Myocyte (in vitro differentiated cells): ENCODE results near the gene TRIM28. TPM values are rescaled to one million over a fixed set of nuclear protein-coding genes. Genes with fewer than 3 reads are reported as not detected.

Experiments
- DNase-seq: peaks from one replicate; pipeline ENCODE4 v3.0.0-alpha.2; 2012; ENCODE audit warnings: low read depth
- total RNA-seq: library from RNA; depleted of rRNA; stranded (reverse); fragments of >200 nt; gene quantifications from 2 replicates; pipeline ENCODE4 v1.2.3, GENCODE V29; 2014

The TRIM28 gene
- total RNA-seq, 1 donor from 2014 or later = 268 TPM

DNA sequence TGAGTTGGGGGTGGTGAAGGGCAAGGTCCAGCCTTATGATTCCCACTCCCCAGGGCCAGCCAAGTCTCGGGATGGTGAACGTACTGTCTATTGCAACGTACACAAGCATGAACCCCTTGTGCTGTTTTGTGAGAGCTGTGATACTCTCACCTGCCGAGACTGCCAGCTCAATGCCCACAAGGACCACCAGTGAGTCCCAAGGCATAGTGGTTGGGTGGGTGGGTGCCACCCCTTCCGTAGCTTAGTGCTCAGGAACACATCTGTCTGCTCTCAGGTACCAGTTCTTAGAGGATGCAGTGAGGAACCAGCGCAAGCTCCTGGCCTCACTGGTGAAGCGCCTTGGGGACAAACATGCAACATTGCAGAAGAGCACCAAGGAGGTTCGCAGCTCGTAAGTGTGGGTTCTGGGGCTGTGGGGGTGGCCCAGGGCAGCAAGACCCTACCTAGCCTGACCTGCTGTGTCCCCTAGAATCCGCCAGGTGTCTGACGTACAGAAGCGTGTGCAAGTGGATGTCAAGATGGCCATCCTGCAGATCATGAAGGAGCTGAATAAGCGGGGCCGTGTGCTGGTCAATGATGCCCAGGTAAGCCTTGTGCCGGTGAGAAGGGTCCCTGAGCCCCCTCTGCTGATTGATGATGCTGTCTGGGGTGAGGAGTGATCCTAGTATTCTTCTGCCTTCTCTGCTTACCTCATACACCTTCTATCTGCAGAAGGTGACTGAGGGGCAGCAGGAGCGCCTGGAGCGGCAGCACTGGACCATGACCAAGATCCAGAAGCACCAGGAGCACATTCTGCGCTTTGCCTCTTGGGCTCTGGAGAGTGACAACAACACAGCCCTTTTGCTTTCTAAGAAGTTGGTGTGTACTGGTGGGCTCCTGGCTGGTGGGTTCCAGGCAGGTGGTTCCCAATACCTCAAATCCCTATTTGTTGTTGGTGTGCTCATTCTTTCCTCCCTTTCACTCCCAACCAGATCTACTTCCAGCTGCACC is 3.8 kb downstream of the TRIM28 start:
- no peak for DNase-seq

DNA sequence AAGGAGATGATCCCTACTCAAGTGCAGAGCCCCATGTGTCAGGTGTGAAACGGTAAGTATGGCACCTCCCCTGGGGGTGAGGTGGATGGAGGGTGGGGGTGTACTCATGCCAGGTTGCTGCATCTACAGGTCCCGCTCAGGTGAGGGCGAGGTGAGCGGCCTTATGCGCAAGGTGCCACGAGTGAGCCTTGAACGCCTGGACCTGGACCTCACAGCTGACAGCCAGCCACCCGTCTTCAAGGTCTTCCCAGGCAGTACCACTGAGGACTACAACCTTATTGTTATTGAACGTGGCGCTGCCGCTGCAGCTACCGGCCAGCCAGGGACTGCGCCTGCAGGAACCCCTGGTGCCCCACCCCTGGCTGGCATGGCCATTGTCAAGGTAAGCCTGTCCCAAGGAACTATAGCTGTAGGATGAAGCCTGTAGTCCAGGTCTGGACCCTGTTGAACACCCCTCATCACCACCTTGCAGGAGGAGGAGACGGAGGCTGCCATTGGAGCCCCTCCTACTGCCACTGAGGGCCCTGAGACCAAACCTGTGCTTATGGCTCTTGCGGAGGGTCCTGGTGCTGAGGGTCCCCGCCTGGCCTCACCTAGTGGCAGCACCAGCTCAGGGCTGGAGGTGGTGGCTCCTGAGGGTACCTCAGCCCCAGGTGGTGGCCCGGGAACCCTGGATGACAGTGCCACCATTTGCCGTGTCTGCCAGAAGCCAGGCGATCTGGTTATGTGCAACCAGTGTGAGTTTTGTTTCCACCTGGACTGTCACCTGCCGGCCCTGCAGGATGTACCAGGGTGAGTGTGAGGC is 5.2 kb downstream of the TRIM28 start:
- no peak for DNase-seq

DNA sequence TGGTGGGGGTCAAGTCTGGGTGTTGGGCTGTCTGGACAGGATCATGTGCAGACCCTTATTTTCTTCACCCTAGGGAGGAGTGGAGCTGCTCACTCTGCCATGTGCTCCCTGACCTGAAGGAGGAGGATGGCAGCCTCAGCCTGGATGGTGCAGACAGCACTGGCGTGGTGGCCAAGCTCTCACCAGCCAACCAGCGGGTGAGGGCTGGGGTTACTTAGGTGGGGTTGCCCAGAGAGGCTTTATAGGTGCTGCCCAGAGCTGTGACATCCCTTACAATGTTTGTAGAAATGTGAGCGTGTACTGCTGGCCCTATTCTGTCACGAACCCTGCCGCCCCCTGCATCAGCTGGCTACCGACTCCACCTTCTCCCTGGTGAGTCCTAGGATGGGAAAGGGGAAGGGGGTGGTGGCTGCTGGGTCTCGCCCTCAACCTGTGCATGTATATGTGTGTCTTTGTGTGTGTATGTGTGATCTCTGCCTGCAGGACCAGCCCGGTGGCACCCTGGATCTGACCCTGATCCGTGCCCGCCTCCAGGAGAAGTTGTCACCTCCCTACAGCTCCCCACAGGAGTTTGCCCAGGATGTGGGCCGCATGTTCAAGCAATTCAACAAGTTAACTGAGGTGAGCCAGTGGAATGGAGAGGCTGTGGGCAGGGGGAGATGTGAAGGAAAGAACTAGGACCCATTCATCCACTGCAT is 5.9 kb downstream of the TRIM28 start:
- DNase-seq = no peak

DNA sequence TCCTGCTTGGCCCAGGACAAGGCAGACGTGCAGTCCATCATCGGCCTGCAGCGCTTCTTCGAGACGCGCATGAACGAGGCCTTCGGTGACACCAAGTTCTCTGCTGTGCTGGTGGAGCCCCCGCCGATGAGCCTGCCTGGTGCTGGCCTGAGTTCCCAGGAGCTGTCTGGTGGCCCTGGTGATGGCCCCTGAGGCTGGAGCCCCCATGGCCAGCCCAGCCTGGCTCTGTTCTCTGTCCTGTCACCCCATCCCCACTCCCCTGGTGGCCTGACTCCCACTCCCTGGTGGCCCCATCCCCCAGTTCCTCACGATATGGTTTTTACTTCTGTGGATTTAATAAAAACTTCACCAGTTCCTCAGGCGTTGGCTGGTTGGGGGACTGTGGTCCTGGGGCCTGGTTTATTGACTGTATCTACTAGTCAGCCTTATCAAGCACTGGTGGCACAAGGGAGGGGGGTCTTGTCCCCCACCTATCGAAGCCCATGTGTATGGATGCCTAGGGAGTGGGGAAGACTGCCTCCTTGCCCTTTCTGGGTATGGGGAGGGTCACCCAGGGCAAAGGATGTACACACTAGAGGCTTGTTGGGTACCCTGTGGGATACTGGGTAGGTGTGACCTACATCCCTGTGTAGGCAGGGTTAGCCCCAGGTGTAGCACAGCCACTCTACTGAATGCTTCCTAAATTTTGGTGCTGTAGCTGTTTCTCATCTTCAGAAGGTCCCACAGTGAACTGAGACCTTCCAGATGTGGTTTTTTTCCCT is 6.7 kb downstream of the TRIM28 start:
- DNase-seq = no peak

DNA sequence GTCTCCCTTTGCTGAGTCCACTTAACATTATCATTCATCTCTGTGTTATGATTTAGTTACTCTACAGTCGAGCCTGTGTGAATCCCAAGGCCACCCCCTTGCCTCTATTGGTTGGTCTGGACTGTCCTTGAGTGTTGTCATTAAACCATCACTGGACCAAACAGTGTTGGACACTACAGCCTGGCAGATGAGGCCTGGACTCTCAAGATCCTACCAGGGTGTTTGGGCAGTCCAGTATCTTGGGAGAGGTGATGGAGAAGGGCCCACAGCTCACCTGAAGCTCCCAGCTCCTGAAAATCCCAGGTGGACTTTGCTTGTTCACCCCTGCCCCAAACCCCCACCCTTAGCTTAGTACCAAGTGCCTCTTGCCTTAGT is 7.2 kb downstream of the TRIM28 start:
- DNase-seq = no peak

DNA sequence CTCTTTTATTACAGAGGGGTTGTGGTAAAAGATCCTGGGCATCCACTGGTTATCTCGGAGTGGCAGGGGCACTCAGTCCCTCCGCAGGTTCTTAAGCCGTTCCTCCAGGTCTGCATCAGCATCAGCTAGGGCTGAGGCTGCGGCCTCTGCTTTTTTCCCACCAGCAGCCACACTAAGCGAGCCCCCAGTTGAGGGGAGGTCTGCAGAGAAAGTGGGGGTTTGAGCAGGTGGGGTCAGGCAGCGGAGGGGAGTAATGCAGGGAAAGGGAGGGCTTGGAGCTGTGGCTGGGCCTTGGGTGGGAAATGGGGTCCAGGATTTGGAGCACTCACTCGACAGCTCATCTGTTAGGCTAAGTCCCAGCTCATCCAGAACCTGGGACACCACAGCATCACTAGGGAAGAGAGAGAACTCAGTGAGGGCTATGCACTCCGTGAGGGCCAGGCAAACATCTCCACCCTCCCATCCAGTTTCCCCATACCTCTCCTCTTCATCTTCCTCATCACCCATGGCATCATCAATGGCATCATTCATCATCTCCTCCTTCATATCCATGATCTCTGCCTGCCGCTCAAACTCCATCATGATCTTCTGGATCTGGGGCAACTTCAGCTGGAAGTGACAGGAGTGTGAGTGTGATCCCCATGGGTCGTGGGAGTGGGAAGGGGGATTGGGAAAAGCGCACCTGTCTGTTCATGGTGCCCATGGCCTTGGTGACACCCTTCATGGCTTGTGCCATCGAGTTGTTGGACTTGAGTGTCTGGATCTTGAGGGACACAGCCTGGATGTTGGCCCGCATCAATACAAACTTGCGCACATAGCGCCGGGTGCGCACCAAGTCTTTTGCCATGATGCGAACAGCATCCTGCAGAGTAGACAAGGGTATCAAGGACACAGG is 8.0 kb downstream of the TRIM28 start:
- DNase-seq = no peak

DNA sequence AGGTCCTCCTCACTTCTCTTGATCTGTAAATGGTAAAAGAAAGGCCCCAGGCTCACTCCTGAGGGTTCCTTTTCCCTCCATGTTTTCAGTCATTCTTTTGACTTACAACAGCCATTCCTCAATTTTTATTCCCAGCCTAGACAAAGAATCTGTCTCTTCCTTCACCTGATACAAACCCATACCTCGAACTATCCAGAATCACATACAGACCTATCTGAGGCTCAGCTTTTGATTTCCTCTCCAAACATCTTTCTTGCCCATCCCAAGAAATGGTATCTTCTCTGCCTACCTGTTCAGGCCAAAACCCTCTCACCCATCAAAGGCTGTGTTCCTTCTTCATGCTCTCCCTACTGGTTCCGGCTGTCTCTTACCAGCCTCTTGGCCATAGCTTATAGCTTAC is 8.8 kb downstream of the TRIM28 start:
- DNase-seq = no peak

DNA sequence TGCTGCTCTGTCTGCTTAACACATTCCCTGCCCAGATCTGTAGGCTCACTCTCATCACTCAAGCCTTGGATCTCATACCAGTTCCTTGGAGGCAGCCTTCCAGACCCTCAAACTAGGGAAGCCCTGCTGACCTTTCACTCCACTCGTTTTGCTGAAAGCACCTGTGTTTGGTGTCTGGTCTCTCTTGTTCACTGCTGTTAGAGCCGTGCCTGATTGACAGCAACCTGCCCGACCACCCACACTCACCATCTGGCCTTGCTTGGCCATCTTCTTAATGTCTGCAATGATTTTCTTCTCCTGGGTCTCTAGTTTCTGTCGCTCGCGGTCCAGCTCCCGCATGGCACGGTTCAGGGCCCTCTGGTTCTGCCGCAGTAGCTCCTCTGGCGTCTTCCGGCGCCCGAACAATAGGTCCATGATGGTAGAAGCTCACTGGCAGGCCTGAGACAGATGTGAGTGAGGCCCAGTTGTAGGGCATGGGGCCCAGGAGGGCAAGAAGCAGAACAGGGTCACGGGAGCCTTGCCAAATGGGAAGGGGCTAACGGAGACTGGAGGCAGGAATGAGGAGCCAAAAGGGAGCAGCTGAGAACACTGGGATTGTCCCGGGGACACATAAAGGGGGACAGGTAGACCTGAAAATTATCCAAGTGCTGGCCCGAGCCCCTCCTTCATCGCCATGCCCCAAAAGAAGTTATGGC is 10.1 kb downstream of the TRIM28 start:
- no peak for DNase-seq

DNA sequence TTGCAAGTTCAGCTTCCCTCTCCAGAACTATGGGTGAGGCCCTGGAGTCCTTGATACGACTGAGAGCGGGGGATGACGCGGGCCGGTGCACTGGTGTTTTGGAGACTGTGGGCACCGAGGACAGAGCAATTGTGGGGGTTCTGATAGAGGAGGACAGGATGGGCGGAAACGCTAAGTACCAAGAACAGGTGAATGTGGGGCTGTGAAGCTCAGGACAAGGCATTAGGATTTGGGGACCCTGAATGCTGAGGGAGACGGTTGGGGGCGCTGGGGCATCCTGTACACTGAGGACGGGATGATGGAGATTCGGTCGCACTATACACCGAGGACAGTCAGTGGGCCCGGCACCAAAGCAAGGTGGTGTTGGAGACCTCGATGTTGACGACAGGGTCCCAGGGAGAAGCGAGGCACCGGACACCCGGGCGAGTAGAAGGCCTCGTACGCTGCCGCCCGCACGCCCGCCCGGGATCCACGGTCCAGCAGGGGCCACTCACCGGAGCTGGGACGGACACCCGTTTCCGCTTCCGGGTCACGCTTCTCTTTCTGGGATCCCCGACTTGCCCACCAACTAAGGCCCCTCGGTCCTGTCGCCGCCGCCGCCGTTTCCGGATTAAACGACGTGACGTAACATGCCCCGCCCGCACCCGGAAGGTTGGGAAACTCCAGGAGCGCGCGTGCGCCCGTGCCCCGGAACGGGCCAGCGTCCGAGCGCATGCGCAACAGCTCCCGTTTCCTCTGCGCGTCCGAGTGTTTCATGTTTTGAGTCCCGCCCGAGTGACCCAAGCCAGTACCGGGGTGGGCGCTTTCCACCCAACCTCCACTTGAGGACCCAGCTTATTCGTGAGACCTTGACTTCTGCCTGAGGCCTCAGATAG is 10.9 kb downstream of the TRIM28 start, which contains the start of gene CHMP2A:
Gene CHMP2A (minus strand): TSS at position 612 of the 875 bp plus-strand sequence. CDS start 893 bp downstream, outside the sequence.
- peak; percentile 98 for DNase-seq

DNA sequence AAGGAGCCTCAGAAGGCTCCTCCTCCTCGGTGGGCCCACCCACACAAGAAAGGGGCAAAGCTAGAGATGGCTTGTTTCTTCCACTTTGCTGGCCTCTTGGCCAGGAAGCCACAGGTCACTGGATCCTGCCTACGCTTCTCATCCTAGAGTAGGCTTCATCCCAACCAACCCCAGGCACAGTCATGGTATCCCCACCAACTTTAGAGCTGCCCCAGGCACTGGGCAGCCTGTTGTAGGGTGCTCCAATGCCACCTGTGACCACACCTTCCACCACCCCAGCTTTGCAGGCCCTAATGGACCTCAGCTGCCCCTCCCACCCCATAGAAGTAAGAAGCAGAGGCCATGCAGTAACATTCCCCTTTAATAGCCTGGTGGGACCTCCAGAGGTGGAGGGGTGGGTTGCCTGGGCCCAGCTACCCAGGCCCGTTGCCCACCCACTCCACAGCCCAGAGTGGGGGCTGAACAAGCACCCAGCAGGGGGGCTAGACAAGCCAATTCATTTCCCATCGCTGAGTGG is 11.6 kb downstream of the TRIM28 start:
- DNase-seq = no peak

DNA sequence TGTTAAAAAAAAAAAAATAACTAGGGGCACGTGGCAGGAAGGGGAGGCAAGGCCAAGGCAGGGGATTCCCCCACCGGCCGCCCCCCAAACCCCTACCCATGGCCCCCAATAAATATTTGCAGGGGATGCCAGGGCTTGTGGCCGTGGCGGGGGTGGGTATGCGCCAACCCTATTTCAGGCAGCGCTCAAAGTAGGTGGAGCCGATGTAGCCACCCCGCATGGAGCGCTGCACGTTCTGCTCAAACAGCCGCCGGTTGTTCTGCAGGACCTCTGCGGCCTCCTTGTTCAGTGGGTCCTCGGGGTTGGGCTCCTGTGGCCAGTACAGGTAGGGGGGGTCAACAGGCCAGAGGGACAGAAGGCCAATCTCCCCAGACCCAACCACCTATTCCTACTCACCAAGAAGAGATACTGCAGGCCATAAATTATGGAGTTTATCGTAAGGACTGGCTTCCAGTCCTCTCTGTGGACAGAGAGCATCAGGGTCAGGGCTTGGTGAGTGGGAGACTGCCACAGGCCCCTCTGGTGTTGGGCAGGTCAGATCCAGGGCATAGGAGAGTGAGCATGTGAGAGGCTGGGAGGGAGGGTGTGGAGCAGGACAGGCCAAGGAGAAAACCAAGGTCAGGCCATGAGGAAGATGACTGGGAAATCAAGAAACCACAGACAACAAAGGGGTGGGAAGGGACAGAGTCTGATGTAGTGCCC is 12.2 kb downstream of the TRIM28 start:
- DNase-seq = no peak

DNA sequence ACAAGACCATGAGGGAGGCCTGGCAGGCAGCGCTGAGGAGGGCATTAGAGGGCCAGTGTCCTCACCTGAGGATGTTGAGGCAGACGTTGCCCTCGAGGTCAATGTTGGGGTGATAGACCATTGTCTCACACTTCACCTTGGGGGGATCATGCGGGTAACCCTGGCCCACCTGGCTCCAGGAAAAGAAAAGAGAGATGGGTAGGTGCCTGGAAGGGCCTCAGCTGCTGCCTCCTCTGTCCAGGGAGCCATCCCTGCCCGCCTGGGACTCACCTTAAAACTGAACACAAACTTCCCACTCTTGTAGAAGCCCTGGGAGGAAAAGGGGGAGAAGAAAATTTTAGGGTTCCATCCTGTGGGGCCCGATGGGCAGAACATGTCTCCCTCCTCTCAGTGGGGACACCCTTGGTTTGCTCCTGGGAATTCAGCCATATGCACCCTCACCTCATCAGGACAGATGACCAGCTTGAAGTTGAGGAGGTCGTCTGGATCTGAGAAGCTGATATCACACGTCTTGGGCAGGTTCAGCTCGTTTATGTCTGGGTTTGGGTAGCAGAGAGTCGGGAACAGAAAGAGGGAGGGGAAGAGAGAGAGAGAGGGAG is 12.9 kb downstream of the TRIM28 start:
- no peak for DNase-seq

DNA sequence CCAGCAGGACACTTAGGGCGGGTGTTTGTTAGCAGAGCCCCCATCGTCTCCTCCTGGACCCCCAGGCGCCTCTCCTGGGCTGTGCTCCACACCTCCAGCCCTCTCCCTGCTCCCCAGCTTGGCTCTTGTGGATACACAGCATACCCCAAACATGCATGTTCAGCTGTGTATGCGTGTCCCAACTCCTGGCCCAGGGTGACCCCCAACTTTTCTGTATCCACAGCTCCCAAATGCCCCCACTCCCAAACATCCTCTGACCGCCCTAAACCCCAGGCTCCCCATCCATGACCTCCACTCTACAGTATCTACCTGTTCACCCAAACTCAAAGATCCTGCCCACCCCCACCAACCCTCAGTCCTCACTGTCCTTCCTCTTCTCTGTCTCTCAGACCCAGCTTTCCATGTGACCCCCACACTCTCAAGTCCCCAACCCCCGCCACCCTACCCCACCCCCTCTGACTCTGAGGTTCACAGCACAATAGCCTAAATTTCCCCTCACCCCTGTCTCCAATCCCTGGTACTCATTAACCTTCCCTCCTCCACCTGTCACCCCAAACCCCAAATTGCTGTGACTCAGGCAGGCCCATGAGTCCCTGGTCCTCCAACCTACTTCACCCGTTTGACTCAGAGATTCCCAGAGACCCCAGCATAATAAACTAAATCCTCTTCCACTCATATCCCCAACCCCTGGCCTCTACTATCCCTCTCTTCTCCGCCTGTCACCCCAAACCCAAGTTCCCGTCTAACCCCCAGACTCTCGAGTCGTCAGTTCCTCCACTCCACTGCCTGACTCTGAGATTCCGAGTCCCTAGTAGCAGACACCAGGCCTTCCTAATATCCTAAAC is 13.6 kb downstream of the TRIM28 start:
- no peak for DNase-seq

DNA sequence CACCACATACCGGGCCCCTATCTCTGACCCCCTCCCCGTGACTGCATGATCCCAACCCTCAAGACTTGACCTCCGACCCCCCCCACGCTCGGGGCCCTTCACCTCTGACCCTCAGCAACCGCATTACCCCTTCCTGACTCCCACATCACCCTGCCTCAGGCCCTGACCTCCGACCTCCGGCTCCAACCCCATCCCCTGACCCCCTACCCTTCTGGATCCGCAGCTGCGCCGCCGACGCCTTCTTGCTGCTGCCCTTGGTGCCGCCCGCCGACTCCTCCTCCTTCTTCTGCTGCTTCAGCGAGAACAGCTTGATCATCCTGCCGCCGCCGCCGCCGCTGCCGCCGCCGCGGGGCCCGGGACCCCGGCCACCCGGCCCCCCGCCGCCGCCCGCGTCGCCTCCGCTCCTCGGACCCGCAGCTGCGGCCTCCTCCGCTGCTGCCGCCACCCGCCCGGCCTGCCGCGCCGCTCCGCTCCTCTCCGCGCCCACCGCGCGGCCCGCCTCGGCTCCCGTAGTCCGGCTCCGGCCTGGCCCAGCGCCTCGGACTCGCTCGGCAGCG is 14.3 kb downstream of the TRIM28 start, which contains the start of gene UBE2M:
Gene UBE2M (minus strand): TSS at position 546 of the 557 bp plus-strand sequence. CDS start 230 bp downstream, at position 316.
- DNase-seq = no peak

DNA sequence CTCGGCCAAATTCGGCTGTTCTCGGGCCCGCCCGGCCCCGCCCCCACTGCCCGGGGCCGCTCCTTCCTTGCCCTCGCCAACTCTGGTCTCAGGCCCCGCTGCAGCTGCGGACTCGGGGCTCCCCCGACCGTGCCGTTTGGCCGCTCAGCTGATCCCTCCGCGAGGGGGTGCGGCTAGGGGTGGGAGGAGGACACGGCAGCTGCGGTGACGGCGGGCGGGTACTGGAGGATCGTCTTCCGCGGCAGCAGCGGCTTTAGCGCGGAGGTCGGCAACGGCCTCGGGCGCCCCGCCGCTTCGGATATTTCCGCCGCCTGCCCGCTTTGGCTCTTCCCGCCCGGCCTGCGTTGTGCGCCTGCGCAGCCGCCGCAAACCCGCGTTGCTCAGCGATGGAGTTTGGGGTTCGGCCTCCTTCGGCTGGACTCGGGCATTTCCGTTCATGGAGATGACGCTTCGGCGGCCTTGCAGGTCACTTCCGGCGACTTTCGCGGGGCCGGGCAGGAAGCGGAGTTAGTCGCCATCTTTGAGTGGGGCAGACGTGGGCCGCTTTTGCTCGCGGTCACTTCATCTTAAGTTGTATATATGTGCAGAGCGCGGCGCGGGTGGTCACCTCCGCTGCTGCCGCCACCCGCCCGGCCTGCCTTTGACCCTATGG is 14.9 kb downstream of the TRIM28 start:
- peak; percentile 98 for DNase-seq
